Endothelial cell of umbilical vein (primary cell): ENCODE data around the gene NFYC.

Experiments used
- CTCF ChIP-seq, 2 donors: IDR thresholded peaks; 1 replicate in 1 of 2; 2 replicates in 1 of 2; pipeline ENCODE4 v1.5.1; 2011; ENCODE audit warnings: low read length in 2 of 2, mild to moderate bottlenecking in 2 of 2, moderate library complexity in 2 of 2, control low read depth in 1 of 2, inconsistent platforms in 1 of 2, low read depth in 1 of 2; ENCODE audit not compliant: insufficient read depth in 1 of 2; ENCODE audit errors: extremely low read depth in 1 of 2
- POLR2A ChIP-seq: IDR thresholded peaks from 2 replicates; pipeline ENCODE4 v1.6.1; 2012; ENCODE audit warnings: low read depth, mild to moderate bottlenecking, control low read depth, low read length

GRCh38 chr1:40734882-40735628 lies 43.6 kb downstream of the NFYC start:
- TF ChIP-seq CTCF (IDR thresholded peaks at IDR 0.05; ENCODE audit: extremely low read depth in 1 of 2, insufficient read depth in 1 of 2, low read depth in 1 of 2, low read length in 2 of 2) (no peak), POLR2A (no peak)
